GM12878 (cell line): Measurements from ENCODE around the gene UBE2I. TPM values are rescaled to one million over a fixed set of nuclear protein-coding genes. Genes with fewer than 3 reads are reported as not detected.

Experiments used
- ATAC-seq: fragments of 200-7000 bp; cut with Tn5 transposase; 3 replicates; pipeline ENCODE4 v1.9.1; 2020; ENCODE audit warnings: mild to moderate bottlenecking, moderate library complexity
- BruUV-seq: library from RNA; stranded (reverse); fragments of 400-500 nt; replicated peaks from 2 replicates; lab custom pipeline; 2021; lab: Mats Ljungman, UMichigan
- CTCF ChIA-PET: fragments of 300-600 bp; sonication (Branson Sonifier 250); formaldehyde crosslinking; extraction: SDS; loops from one replicate; lab custom pipeline; 2021; ENCODE audit warnings: inconsistent platforms; lab: Yijun Ruan, JAX
- POLR2A ChIA-PET: fragments of 350-600 bp; formaldehyde crosslinking; extraction: SDS; loops from one replicate; lab custom pipeline; 2021; ENCODE audit warnings: inconsistent platforms; lab: Charles Lee
- RAD21 ChIA-PET: fragments of 300-600 bp; sonication (Branson Sonifier 250); formaldehyde crosslinking; loops from one replicate; lab custom pipeline; 2023; ENCODE audit warnings: antibody characterized with exemption; ENCODE audit not compliant: unreplicated experiment; lab: Charles Lee
- SMC1A ChIA-PET: fragments of 300-600 bp; sonication (Branson Sonifier 250); formaldehyde crosslinking; loops from one replicate; lab custom pipeline; 2023; ENCODE audit not compliant: unreplicated experiment, uncharacterized antibody; lab: Charles Lee
- DNase-seq: peaks from one replicate; pipeline ENCODE4 v3.0.0-alpha.2; 2011; ENCODE audit warnings: low read depth, low spot score
- FAIRE-seq: peaks from 3 replicates; lab custom pipeline; 2011; peaks lifted over from hg19 to GRCh38; lab: Jason Lieb, UNC
- H2AFZ ChIP-seq: 2 replicates; pipeline ENCODE4 v1.6.0; 2011; ENCODE audit warnings: low read depth, low read length, control low read depth; ENCODE audit not compliant: control insufficient read depth
- H3K27ac ChIP-seq: 2 replicates; pipeline ENCODE4 v1.5.1; 2011; ENCODE audit warnings: control low read depth; ENCODE audit not compliant: control insufficient read depth, insufficient read depth
- H3K27me3 ChIP-seq, 2 experiments: replicated peaks in 1 of 2; 2 replicates each; pipeline versions ENCODE4 v1.6.0 to v1.6.1; 2011; ENCODE audit warnings: low read length in 1 of 2; ENCODE audit not compliant: control insufficient read depth in 2 of 2, insufficient read depth in 2 of 2
- H3K36me3 ChIP-seq, 2 experiments: 2 replicates each; pipeline ENCODE4 v1.5.1; 2011; ENCODE audit warnings: low read length in 1 of 2; ENCODE audit not compliant: control insufficient read depth in 2 of 2, insufficient read depth in 2 of 2
- H3K4me1 ChIP-seq: 2 replicates; pipeline ENCODE4 v1.6.1; 2011; ENCODE audit warnings: mild to moderate bottlenecking, low read length, moderate library complexity, mixed read lengths; ENCODE audit not compliant: control insufficient read depth, insufficient read depth
- H3K4me2 ChIP-seq: 2 replicates; pipeline ENCODE4 v1.6.0; 2011; ENCODE audit warnings: control low read depth; ENCODE audit not compliant: control insufficient read depth, insufficient read depth
- H3K4me3 ChIP-seq: fragments of 200-600 bp; sonication (generic); 2 replicates; pipeline ENCODE4 v1.5.1; 2016
- H3K79me2 ChIP-seq: 2 replicates; pipeline ENCODE4 v1.6.0; 2011; ENCODE audit warnings: low read length; ENCODE audit not compliant: control insufficient read depth, insufficient read depth
- H3K9ac ChIP-seq: 2 replicates; pipeline ENCODE4 v1.8.0; 2011; ENCODE audit warnings: low read length, control low read depth, mixed read lengths; ENCODE audit not compliant: control insufficient read depth, insufficient read depth
- H3K9me3 ChIP-seq: replicated peaks from 3 replicates; pipeline ENCODE4 v1.5.1; 2011; ENCODE audit warnings: mild to moderate bottlenecking, low read length; ENCODE audit not compliant: control insufficient read depth, insufficient read depth
- H4K20me1 ChIP-seq: 2 replicates; pipeline ENCODE4 v1.6.0; 2011; ENCODE audit not compliant: control insufficient read depth, insufficient read depth
- BCLAF1 ChIP-seq: fragments of 450-650 bp; IDR thresholded peaks from 2 replicates; pipeline ENCODE4 v1.6.1; 2017; ENCODE audit warnings: antibody characterized with exemption, mild to moderate bottlenecking, moderate library complexity
- KAT2A ChIP-seq: conservative IDR thresholded peaks from 2 replicates; pipeline ENCODE4 v1.6.1; 2011; ENCODE audit warnings: low read depth, low read length; ENCODE audit not compliant: control insufficient read depth
- NFIC ChIP-seq: IDR thresholded peaks from 2 replicates; pipeline ENCODE4 v1.6.1; 2012; ENCODE audit warnings: low read depth, mild to moderate bottlenecking, inconsistent platforms, low read length, moderate library complexity
- POLR2AphosphoS5 ChIP-seq: IDR thresholded peaks from 2 replicates; pipeline ENCODE4 v1.6.1; 2011; ENCODE audit warnings: mild to moderate bottlenecking, low read length, inconsistent platforms
- SIX5 ChIP-seq: IDR thresholded peaks from 2 replicates; pipeline ENCODE4 v1.6.1; 2011; ENCODE audit warnings: mild to moderate bottlenecking, low read depth, low read length, moderate library complexity; ENCODE audit not compliant: severe bottlenecking
- SMAD1 ChIP-seq: fragments of 450-650 bp; IDR thresholded peaks from 2 replicates; pipeline ENCODE4 v1.6.1; 2018; ENCODE audit warnings: mild to moderate bottlenecking, low read depth; ENCODE audit not compliant: partially characterized antibody
- ZBED1 ChIP-seq: IDR thresholded peaks from 2 replicates; pipeline ENCODE4 v1.6.1; 2016; ENCODE audit warnings: borderline replicate concordance
- ZBTB40 ChIP-seq: fragments of 450-650 bp; IDR thresholded peaks from 2 replicates; pipeline ENCODE4 v1.6.1; 2016; ENCODE audit warnings: mild to moderate bottlenecking, moderate library complexity, borderline replicate concordance
- WGBS: methylation state at CpG from one replicate; pipeline ENCODE4 v1.1.6; 2016; ENCODE audit warnings: low lambda C conversion rate; ENCODE audit not compliant: insufficient replicate concordance, insufficient coverage; ENCODE audit errors: missing lambda C conversion rate; 5-methylcytosine and 5-hydroxymethylcytosine counted together
- in situ Hi-C: fragments of 300-500 bp; cut with MboI; formaldehyde crosslinking; loops from 9 replicates; pipeline ENCODE4 v1.14.3; 2018; ENCODE audit warnings: mixed read lengths
- intact Hi-C: fragments of 100-400 bp; cut with micrococcal nuclease; formaldehyde crosslinking; loops from one replicate; pipeline ENCODE4 v1.14.2; 2022; ENCODE audit not compliant: unreplicated experiment
- polyA plus RNA-seq, 11 experiments: library from polyadenylated mRNA; depleted of rRNA in 4 of 11; unstranded in 6 of 11; stranded (reverse) in 5 of 11; fragments of >200 nt; fragmentation: Nextera tagmentation in 4 of 11; fragmentation: Illumina TruSeq in 1 of 11; extraction: Ambion mirVana in 4 of 11; extraction: Trizol in 1 of 11; gene quantifications; 1 replicate in 1 of 11; 2 replicates in 10 of 11; pipeline versions ENCODE4 v1.2.1 to v1.2.3, GENCODE V29; 2011 to 2016; ENCODE audit warnings: inconsistent platforms in 2 of 11, missing spikeins in 2 of 11, low read depth in 1 of 11
- total RNA-seq, 4 experiments: library from RNA; depleted of rRNA in 3 of 4; stranded (reverse); fragments of >200 nt in 3 of 4; fragmentation: Illumina TruSeq in 1 of 4; extraction: Trizol in 1 of 4; gene quantifications; 2 replicates each; pipeline versions ENCODE4 v1.2.1 to v1.2.3, GENCODE V29; 2013 to 2021

UBE2I gene
- total and polyA plus RNA-seq, 10 of the 15 experiments (the other 5 are each of a cell fraction or from before 2014, with no cell fraction given) = 47.5 to 243 (median 194) TPM

DNA sequence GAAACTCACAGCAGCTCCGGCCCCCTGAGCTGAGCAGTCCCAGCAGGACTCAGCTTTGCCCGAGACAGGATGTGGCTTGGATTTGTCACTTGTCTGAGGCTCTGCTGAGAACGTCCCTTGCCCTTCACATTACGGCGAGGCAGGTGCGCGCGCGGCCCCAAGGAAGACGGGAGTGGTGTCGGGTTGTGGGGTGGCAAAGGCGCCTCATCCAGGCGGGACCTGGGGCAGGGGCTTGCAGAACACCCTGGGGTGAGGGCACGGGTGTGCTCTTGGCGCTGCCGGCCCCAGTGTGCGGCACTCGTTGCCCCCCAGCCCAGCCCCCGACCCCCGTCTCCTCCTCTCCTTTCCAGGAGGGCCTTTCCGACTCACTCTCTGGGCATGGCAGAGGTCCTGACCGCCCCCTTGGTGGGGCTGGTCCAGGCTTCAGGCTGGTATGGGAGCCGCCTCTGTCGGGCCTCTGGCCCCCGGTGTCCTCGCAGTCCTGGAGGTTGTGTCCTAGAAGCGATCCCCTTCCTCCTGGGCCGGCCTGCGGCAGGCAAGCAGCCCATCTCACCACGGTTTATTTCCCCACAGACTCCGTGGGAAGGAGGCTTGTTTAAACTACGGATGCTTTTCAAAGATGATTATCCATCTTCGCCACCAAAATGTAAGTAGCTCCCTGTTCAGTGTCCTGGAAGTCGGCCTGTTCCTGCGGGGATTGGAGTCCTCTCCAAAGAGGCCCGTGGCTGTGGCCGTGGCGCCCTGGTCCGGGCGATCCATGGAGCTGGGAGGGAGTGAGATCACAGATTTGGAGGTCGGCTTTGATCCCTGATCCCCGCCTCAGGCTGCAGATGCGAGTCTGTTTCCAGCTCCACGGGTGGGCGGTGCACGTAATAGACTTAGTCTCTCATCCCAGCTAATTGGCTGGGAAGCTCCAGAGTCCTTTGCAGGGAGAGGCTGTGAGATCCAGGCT lies 5.9 kb downstream of the UBE2I start:
- CTCF ChIA-PET = no interaction called here
- peaks cover 36% of the 10 kb centered on the region for H4K20me1 ChIP-seq

DNA sequence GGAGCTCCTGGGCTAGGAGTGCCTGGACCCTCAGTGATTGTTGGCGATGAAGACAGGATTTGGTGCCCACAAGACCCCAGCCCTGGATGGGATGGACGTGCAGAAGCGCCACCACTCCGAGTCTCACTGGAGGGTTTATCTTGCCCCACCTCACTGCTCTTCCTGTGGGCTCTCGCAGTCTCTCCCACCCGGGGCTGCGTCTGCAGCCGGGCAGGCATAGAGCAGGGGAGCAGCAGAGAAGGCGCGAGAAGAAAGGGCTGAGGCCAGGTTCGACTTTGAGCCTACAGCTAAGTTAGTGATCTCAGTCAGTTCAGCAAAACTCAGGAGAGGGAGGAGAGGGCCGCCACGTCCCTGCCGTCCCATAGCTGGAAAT lies 6.6 kb downstream of the UBE2I start:
- Histone ChIP-seq H3K4me2 (no peak overlapping the region), H3K79me2 (peaks cover 40% of the 10 kb centered on the region), H3K27me3 (no peaks in the 10 kb centered on the region), H3K4me1 (peaks cover 7% of the 10 kb centered on the region), H3K9me3 (no peaks in the 10 kb centered on the region), H3K4me3 (no peak overlapping the region), H3K9ac (no peak overlapping the region), H3K36me3 (peaks cover 40 to 67% of the 10 kb centered on the region in 2 experiments), H3K27ac (no peak overlapping the region), H4K20me1 (peaks cover 30% of the 10 kb centered on the region), H2AFZ (no peak overlapping the region)
- no peak for FAIRE-seq
- DNase-seq = no peak
- 88% methylated on average over 14 of the region's 14 CpGs for WGBS
- no TSS peak for BruUV-seq
- in situ Hi-C loops (no loop called here), intact Hi-C loops (no loop called here)
- RAD21 ChIA-PET = no interaction called here
- SMC1A ChIA-PET = no interaction called here
- CTCF ChIA-PET = no interaction called here
- no peak for ATAC-seq
- POLR2A ChIA-PET = interaction anchor here (1.1 kb wide), 1 partner anchor 10 kb away, joined by 3 read pairs; no protein-coding TSS in a partner anchor
- TF ChIP-seq KAT2A = no peak
- no peak for TF ChIP-seq NFIC
- no peak for TF ChIP-seq SIX5
- no peak for TF ChIP-seq BCLAF1
- TF ChIP-seq ZBTB40 = no peak
- no peak for TF ChIP-seq SMAD1

More for the DNA sequence above, 5.9 kb downstream of the UBE2I start:
- DNase-seq (no peak), ATAC-seq (no peak), FAIRE-seq (no peak)
- Histone ChIP-seq H3K4me1 (peaks cover 7% of the 10 kb centered on the region), H3K27me3 (no peaks in the 10 kb centered on the region), H3K9ac (no peak overlapping the region), H3K79me2 (peaks cover 46% of the 10 kb centered on the region), H3K4me2 (no peak overlapping the region), H2AFZ (no peak overlapping the region), H3K4me3 (no peak overlapping the region), H3K9me3 (no peaks in the 10 kb centered on the region), H3K36me3 (peaks cover 40 to 62% of the 10 kb centered on the region in 2 experiments), H3K27ac (no peak overlapping the region)
- no peak for TF ChIP-seq ZBED1
- peak; percentile 27; the same call in 1 of the 2 replicates for TF ChIP-seq POLR2AphosphoS5
- SMC1A ChIA-PET = no interaction called here
- BruUV-seq = no TSS peak
- in situ Hi-C loops = no loop called here
- POLR2A ChIA-PET = no interaction called here
- RAD21 ChIA-PET = no interaction called here
- WGBS = 88% methylated on average over 38 of the region's 46 CpGs
- intact Hi-C loops = no loop called here
